BLaER1 treated with 17β-estradiol and CSF1 and Interleukin-3, amounts not matched to agents 10 nM and 100 nM (cell line): ENCODE data around the gene COBLL1.

ENCODE experiments used
- H3K27ac ChIP-seq, 11 experiments: shearing (Covaris generic); formaldehyde crosslinking; 2 replicates each; pipeline ENCODE4 v1.8.1; 2022
- H3K27me3 ChIP-seq, 11 experiments: shearing (Covaris generic); formaldehyde crosslinking; 2 replicates each; pipeline ENCODE4 v1.8.1; 2022
- H3K36me3 ChIP-seq, 11 experiments: shearing (Covaris generic); formaldehyde crosslinking; 2 replicates each; pipeline ENCODE4 v1.8.1; 2022
- H3K4me1 ChIP-seq, 10 experiments: shearing (Covaris generic); formaldehyde crosslinking; 2 replicates each; pipeline ENCODE4 v1.8.1; 2022
- H3K4me2 ChIP-seq, 11 experiments: shearing (Covaris generic); formaldehyde crosslinking; 2 replicates each; pipeline ENCODE4 v1.8.1; 2022
- H3K4me3 ChIP-seq, 10 experiments: shearing (Covaris generic); formaldehyde crosslinking; 2 replicates each; pipeline ENCODE4 v1.8.1; 2022
- H3K9ac ChIP-seq, 11 experiments: shearing (Covaris generic); formaldehyde crosslinking; 2 replicates each; pipeline ENCODE4 v1.8.1; 2022
- H3K9me3 ChIP-seq, 11 experiments: shearing (Covaris generic); formaldehyde crosslinking; replicated peaks in 1 of 11; 2 replicates each; pipeline ENCODE4 v1.8.1; 2022
- H4K20me1 ChIP-seq, 11 experiments: shearing (Covaris generic); formaldehyde crosslinking; 2 replicates each; pipeline ENCODE4 v1.8.1; 2022
- Cebpa-rat ChIP-seq, 11 experiments: shearing (Covaris generic); IDR thresholded peaks; 2 replicates each; pipeline ENCODE4 v1.8.1; 2022

COBLL1 gene

DNA sequence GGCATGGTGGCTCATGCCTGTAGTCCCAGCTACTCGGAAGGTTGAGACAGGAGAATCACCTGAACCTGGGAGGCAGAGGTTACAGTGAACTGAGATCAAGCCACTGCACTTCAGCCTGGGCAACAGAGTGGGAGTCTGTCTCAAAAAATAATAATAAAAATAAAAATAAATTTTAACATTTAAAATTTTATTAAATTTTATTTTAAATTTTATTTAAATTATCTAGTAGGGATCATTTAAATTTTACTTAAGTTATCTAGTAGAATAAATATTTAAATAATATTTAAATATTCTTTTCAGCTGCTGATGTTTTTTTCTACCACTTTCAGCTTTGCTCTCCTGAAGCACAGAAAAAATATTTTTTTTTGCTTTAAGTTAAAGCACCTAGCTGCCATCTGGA lies 10.4 kb downstream of the COBLL1 start:
- TF ChIP-seq Cebpa-rat (IDR thresholded peaks at IDR 0.05): no peak
- Histone ChIP-seq H3K4me3 (no peak overlapping the region), H3K36me3 (no peaks in the 10 kb centered on the region), H3K9ac (no peak overlapping the region), H3K27me3 (no peaks in the 10 kb centered on the region), H3K27ac (no peak overlapping the region), H3K4me1 (0 out of 20 replicates have a peak, but pooled peaks cover 0 to 5% (median 0%) of the 10 kb centered on the region in 10 experiments), H4K20me1 (no peaks in the 10 kb centered on the region), H3K9me3 (no peaks in the 10 kb centered on the region), H3K4me2 (no peak overlapping the region)

DNA sequence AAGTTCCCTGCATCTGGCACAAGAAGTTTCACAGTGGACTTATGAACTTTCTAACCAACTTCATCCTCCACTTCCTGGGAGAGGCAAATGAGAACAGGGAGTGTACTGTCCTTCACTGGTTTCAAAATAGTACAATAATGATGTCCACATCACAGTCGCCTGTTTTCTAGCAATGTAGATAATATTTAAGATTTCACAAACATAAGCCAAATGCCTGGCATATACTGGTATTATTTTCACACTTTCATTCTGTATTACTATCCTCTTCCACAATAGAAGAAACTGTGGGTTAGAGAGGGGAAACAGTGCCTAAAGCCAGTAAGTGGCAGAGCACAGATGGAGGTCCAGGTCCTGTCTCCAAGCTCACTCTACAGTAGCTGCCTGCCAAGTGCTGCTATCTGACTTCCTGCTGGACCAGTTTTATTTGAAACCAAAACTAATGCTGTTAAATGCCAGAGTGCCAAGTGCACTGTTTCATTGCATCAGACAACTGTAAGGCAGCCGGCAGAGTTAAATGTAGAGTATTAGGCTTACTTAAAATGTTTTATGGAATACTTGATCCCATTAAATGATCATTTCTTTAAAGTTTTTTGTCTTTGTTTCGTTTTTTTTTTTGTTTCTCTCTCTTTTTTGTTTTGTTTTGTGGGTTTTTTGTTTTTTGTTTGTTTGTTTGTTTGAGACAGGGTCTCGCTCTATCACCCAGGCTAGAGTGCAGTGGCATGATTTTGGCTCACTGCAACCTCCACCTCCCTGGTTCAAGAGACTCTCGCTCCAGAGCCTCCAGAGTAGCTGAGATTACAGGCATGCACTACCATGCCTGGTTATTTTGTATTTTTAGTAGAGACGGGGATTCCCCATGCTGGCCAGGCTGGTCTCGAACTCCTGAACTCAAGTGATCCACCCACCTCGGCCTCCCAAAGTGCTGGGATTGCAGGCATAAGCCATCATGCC lies 15.1 kb downstream of the COBLL1 start:
- Histone ChIP-seq H3K4me3 (no peak overlapping the region), H3K4me2 (no peak overlapping the region), H4K20me1 (no peaks in the 10 kb centered on the region), H3K9ac (no peak overlapping the region), H3K36me3 (no peaks in the 10 kb centered on the region), H3K4me1 (0 out of 20 replicates have a peak, but pooled peaks cover 0 to 2% (median 0%) of the 10 kb centered on the region in 10 experiments), H3K9me3 (no peaks in the 10 kb centered on the region), H3K27me3 (no peaks in the 10 kb centered on the region), H3K27ac (no peak overlapping the region)
- TF ChIP-seq Cebpa-rat (IDR thresholded peaks at IDR 0.05): no peak

DNA sequence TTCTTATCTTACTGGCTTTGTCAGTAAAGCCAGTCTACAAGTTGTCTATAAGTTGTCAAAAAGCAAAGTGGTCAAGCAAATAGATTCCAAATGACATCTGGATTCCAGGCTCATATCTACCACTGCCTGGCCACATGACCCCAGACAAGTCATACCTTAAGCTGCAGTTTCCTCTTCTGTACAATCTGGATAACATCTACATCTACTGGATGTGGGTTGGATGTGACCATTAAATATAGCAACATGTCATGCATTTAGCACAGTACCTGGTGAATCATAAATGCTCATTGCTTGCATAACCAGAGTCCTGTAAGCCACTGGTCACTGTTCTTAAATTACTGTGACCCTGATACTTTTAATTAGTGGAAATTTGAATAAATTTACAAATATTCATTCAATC lies 16.8 kb downstream of the COBLL1 start:
- Histone ChIP-seq H3K9ac (no peak overlapping the region), H3K27me3 (no peaks in the 10 kb centered on the region), H3K4me1 (no peaks in the 10 kb centered on the region), H3K4me3 (no peak overlapping the region), H3K27ac (no peak overlapping the region), H3K9me3 (no peaks in the 10 kb centered on the region), H3K36me3 (no peaks in the 10 kb centered on the region), H3K4me2 (no peak overlapping the region), H4K20me1 (no peaks in the 10 kb centered on the region)
- TF ChIP-seq Cebpa-rat (IDR thresholded peaks at IDR 0.05): no peak

DNA sequence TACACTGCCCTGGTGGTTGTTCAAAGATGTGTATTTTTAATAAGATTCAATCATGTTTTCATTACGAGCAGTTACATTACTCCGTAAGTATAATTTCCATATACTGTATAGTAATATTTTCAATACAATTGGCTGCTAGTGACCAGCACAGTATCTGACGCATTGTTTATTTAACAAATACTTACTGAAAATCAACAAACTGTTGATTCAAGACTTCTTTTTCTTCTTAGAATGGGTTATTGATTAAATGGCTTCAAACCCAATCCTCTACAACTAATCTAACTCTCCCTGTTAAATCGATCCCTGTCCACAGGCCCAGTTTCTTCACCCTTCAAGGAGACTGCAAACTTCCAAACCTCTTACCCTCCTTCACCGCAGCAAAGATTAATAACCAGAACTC lies 18.5 kb downstream of the COBLL1 start:
- no peaks in the 10 kb centered on the region for H3K27me3 ChIP-seq
- no peaks in the 10 kb centered on the region for H3K36me3 ChIP-seq
- H3K9me3 ChIP-seq: no peaks in the 10 kb centered on the region
- no peak overlapping the region for H3K27ac ChIP-seq
- H3K4me2 ChIP-seq: no peak overlapping the region
- no peaks in the 10 kb centered on the region for H4K20me1 ChIP-seq
- TF ChIP-seq Cebpa-rat (IDR thresholded peaks at IDR 0.05): no peak
- H3K9ac ChIP-seq: no peak overlapping the region
- no peaks in the 10 kb centered on the region for H3K4me1 ChIP-seq
- no peak overlapping the region for H3K4me3 ChIP-seq

DNA sequence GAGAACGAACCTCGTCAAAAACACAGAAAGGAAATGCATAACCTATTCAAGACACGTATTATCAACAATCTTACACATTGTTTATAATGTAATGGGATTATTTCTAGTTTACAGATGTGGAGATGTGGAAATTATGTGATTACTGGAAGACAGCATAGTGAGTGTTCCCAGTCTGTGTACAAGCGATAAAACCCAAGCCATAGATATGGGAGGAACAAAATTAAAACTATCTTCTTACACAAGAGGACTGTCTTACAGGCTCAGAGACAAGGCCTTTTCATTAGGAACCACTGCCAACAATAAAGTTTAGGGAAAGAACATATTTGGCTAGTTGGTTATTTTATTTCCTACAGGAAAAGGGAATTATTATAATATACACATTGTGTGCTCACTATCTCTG lies 20.3 kb downstream of the COBLL1 start:
- no peak overlapping the region for H3K4me2 ChIP-seq
- no peaks in the 10 kb centered on the region for H4K20me1 ChIP-seq
- TF ChIP-seq Cebpa-rat (IDR thresholded peaks at IDR 0.05): no peak
- no peaks in the 10 kb centered on the region for H3K9me3 ChIP-seq
- H3K4me1 ChIP-seq: no peaks in the 10 kb centered on the region
- H3K36me3 ChIP-seq: no peaks in the 10 kb centered on the region
- H3K4me3 ChIP-seq: no peak overlapping the region
- H3K27ac ChIP-seq: no peak overlapping the region
- no peaks in the 10 kb centered on the region for H3K27me3 ChIP-seq
- no peak overlapping the region for H3K9ac ChIP-seq

DNA sequence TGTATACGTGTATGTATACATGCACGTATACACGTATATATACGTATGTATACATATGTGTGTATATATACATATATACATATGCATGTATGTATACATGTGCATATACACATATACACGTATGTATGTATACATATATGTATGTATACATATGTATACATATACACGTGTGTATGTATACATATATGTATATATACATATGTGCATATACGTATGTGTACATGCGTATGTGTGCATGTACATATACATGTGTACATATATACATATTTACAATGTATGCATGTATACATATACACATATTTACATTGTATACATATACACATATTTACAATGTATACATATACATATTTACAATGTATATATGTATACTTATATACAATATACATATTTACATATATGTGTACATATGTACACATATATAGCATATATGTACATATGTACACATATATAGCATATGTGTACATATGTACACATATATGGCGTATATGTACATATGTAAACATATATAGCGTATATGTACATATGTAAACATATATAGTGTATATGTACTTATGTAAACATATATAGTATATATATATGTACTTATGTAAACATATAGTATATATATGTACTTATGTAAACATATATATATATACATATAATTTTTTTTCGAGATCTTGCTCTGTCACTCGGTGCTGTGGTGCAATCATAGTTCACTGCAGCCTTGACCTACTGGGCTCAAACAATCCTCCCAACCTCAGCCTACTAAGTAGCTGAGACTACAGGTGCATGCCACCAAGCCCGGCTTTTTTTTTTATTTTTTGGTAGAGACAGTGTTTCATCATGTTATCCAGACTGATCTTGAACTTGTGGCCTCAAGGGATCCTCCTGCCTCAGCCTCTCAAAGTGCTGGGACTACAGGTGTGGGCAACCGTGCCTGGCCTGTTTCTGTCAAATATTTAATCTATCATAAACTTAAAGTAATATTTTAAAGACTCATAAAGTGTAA lies 23.2 kb downstream of the COBLL1 start:
- no peak for TF ChIP-seq Cebpa-rat (IDR thresholded peaks at IDR 0.05)
- Histone ChIP-seq H3K27ac (no peak overlapping the region), H3K27me3 (no peaks in the 10 kb centered on the region), H3K4me3 (no peak overlapping the region), H3K9me3 (no peaks in the 10 kb centered on the region), H3K36me3 (no peaks in the 10 kb centered on the region), H4K20me1 (no peaks in the 10 kb centered on the region), H3K4me1 (no peaks in the 10 kb centered on the region), H3K9ac (no peak overlapping the region), H3K4me2 (no peak overlapping the region)

DNA sequence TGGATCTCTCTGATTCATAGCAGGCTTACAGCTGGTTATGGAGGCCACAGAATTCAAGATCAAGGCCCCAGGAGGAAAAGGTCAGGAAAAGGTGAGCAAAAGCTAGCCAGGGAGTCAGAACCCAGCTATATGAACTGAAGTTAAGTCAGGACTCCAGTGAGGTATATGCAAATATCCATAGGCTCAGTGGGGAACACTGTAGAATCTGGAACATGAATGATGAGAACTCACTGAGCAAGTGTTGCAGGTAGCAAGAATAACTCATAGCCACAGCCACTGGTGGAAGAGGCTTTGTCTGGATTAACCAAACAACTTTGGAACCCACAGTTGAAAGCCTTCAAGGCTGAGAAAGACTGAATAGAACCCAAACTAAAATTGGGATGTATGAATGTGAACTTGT lies 24.7 kb downstream of the COBLL1 start:
- Histone ChIP-seq H4K20me1 (no peaks in the 10 kb centered on the region), H3K9me3 (no peaks in the 10 kb centered on the region), H3K27ac (no peak overlapping the region), H3K4me2 (no peak overlapping the region), H3K4me1 (no peaks in the 10 kb centered on the region), H3K9ac (no peak overlapping the region), H3K27me3 (no peaks in the 10 kb centered on the region), H3K36me3 (no peaks in the 10 kb centered on the region), H3K4me3 (no peak overlapping the region)
- no peak for TF ChIP-seq Cebpa-rat (IDR thresholded peaks at IDR 0.05)

DNA sequence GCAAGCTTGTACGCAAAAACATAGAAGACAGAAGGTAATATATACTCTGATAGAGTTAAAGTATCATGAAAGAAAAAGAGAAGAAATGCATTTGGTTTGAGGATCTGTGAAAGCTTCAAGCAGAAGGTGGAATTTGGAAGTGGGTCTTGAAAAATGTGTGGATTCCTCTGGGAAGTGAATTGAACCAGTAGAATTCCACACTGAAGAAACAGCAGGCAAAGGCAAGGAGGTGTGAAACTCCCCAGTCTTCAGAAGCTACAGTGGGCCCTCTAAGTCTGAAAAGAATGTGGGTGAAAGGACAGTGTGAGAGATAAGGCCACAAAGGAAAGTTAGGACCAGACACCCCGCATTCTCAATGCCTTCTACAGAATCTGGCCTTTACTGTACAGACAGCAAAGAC lies 25.6 kb downstream of the COBLL1 start:
- H3K4me2 ChIP-seq: no peak overlapping the region
- H3K4me3 ChIP-seq: no peak overlapping the region
- no peak overlapping the region for H3K9ac ChIP-seq
- H3K4me1 ChIP-seq: no peaks in the 10 kb centered on the region
- H3K36me3 ChIP-seq: no peaks in the 10 kb centered on the region
- H4K20me1 ChIP-seq: no peaks in the 10 kb centered on the region
- no peak for TF ChIP-seq Cebpa-rat (IDR thresholded peaks at IDR 0.05)
- H3K27me3 ChIP-seq: no peaks in the 10 kb centered on the region
- H3K9me3 ChIP-seq: no peaks in the 10 kb centered on the region
- no peak overlapping the region for H3K27ac ChIP-seq

DNA sequence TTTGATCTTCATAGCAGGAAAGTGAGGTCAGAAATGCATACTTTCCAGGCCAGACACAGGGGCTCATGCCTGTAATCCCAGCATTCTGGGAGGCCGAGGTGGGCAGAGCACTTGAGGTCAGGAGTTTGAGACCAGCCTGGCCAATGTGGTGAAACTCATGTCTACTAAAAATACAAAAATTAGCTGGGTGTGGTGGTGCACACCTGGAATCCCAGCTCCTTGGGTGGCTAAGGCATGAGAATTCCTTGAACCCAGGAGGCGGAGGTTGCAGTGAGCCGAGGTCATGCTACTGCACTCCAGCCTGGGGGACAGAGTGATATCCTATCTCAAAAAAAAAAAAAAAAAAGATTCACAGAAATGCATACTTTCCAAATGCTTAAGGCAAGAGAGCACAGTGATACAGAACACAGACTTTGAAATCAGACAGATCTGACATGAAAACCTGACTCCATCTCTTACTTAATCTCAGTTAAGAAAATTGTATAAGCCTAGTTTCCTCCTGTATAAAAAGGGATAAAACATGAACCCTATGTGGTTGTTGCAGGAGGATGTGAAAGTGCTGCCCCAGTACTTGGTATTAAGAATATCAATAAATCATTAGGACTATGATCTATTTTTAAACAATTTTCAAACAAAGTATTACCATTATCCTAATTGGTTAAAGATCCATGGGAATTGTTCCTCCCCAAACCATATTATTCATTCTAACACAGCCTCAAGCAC lies 26.4 kb downstream of the COBLL1 start:
- no peak for TF ChIP-seq Cebpa-rat (IDR thresholded peaks at IDR 0.05)
- no peaks in the 10 kb centered on the region for H3K27me3 ChIP-seq
- no peaks in the 10 kb centered on the region for H3K9me3 ChIP-seq
- H3K27ac ChIP-seq: no peak overlapping the region
- no peaks in the 10 kb centered on the region for H3K36me3 ChIP-seq
- H4K20me1 ChIP-seq: no peaks in the 10 kb centered on the region
- H3K4me1 ChIP-seq: no peaks in the 10 kb centered on the region
- H3K4me2 ChIP-seq: no peak overlapping the region
- no peak overlapping the region for H3K9ac ChIP-seq
- no peak overlapping the region for H3K4me3 ChIP-seq
